SK-N-SH (cell line): Measurements from ENCODE around the gene TP53I13. TPM values are rescaled to one million over a fixed set of nuclear protein-coding genes. Genes with fewer than 3 reads are reported as not detected.

Experiments used
- CTCF ChIA-PET: fragments of 300-600, 350-600 bp; formaldehyde crosslinking; extraction: SDS; loops from one replicate; lab custom pipeline; 2021; lab: Yijun Ruan, JAX
- POLR2A ChIA-PET: fragments of 350-600 bp; sonication (Branson Sonifier 250); formaldehyde crosslinking; extraction: SDS; loops from one replicate; lab custom pipeline; 2020; ENCODE audit warnings: antibody characterized with exemption, inconsistent platforms; lab: Yijun Ruan, JAX
- DNase-seq: peaks from one replicate; pipeline ENCODE4 v3.0.0; 2012
- H2AFZ ChIP-seq: fragments of 200-600 bp; sonication (generic); 2 replicates; pipeline ENCODE4 v1.8.1; 2016; ENCODE audit warnings: antibody characterized with exemption, mild to moderate bottlenecking, low read depth
- H3F3A ChIP-seq: fragments of 200-600 bp; sonication (generic); replicated peaks from 2 replicates; pipeline ENCODE3; 2016; ENCODE audit warnings: antibody characterized with exemption, mild to moderate bottlenecking; ENCODE audit not compliant: insufficient read depth
- H3K27ac ChIP-seq, 2 experiments: fragments of 200-500 bp in 1 of 2; fragments of 200-600 bp in 1 of 2; sonication (Bioruptor generic) in 1 of 2; sonication (generic), shearing (Covaris generic) in 1 of 2; 2 replicates each; pipeline versions ENCODE4 v1.5.1 to v1.6.1; 2014 to 2016; ENCODE audit warnings: low read depth in 2 of 2, inconsistent platforms in 1 of 2, low read length in 1 of 2, mild to moderate bottlenecking in 1 of 2, mixed read lengths in 1 of 2
- H3K27me3 ChIP-seq: fragments of 200-600 bp; sonication (generic), shearing (Covaris generic); 2 replicates; pipeline ENCODE4 v1.6.1; 2016; ENCODE audit warnings: mixed run types; ENCODE audit not compliant: insufficient read depth
- H3K36me3 ChIP-seq, 2 experiments: fragments of 200-500 bp in 1 of 2; fragments of 200-600 bp in 1 of 2; sonication (Bioruptor generic) in 1 of 2; sonication (generic) in 1 of 2; replicated peaks in 1 of 2; 2 replicates each; pipeline versions ENCODE3 to v1.5.1; 2014 to 2016; ENCODE audit warnings: low read length in 1 of 2, mild to moderate bottlenecking in 1 of 2; ENCODE audit not compliant: insufficient read depth in 2 of 2, control insufficient read depth in 1 of 2
- H3K4me1 ChIP-seq, 2 experiments: fragments of 200-500 bp in 1 of 2; fragments of 200-600 bp in 1 of 2; sonication (Bioruptor generic) in 1 of 2; sonication (generic), shearing (Covaris generic) in 1 of 2; 2 replicates each; pipeline versions ENCODE4 v1.5.1 to v1.6.1; 2014 to 2016; ENCODE audit warnings: low read depth in 1 of 2, low read length in 1 of 2, mixed run types in 1 of 2; ENCODE audit not compliant: insufficient read depth in 2 of 2, control insufficient read depth in 1 of 2
- H3K4me2 ChIP-seq: fragments of 200-600 bp; sonication (generic), shearing (Covaris generic); 2 replicates; pipeline ENCODE4 v1.6.1; 2017; ENCODE audit warnings: mixed run types
- H3K4me3 ChIP-seq, 2 experiments: fragments of 200-500 bp in 1 of 2; fragments of 200-600 bp in 1 of 2; sonication (Bioruptor generic) in 1 of 2; sonication (generic), shearing (Covaris generic) in 1 of 2; 2 replicates each; pipeline versions ENCODE4 v1.5.1 to v1.8.1; 2014 to 2016; ENCODE audit warnings: low read depth in 2 of 2, inconsistent platforms in 1 of 2, low read length in 1 of 2, mild to moderate bottlenecking in 1 of 2, mixed read lengths in 1 of 2, moderate library complexity in 1 of 2
- H3K79me2 ChIP-seq: fragments of 200-600 bp; sonication (generic); 2 replicates; pipeline ENCODE4 v1.8.1; 2017; ENCODE audit warnings: mild to moderate bottlenecking; ENCODE audit not compliant: insufficient read depth
- H3K9ac ChIP-seq: fragments of 200-600 bp; sonication (generic); 2 replicates; pipeline ENCODE4 v1.6.1; 2017; ENCODE audit warnings: mixed run types
- H3K9me2 ChIP-seq: fragments of 200-600 bp; sonication (generic); 2 replicates; pipeline ENCODE4 v1.6.1; 2017; ENCODE audit warnings: mixed run types
- H3K9me3 ChIP-seq: fragments of 200-600 bp; sonication (generic); 2 replicates; pipeline ENCODE4 v1.6.1; 2017; ENCODE audit warnings: mixed run types, mild to moderate bottlenecking, moderate library complexity
- H4K20me1 ChIP-seq: fragments of 200-600 bp; sonication (generic); 2 replicates; pipeline ENCODE4 v1.6.1; 2017; ENCODE audit warnings: mild to moderate bottlenecking, mixed run types; ENCODE audit not compliant: insufficient read depth
- CTCF ChIP-seq: fragments of 200-600 bp; sonication (generic); IDR thresholded peaks from 2 replicates; pipeline ENCODE4 v1.6.1; 2017; ENCODE audit warnings: antibody characterized with exemption, mild to moderate bottlenecking, moderate library complexity
- GABPA ChIP-seq: IDR thresholded peaks from 2 replicates; pipeline ENCODE4 v1.4.0; 2012; ENCODE audit warnings: low read depth, mild to moderate bottlenecking
- MXI1 ChIP-seq: IDR thresholded peaks from 2 replicates; pipeline ENCODE4 v1.6.1; 2012; ENCODE audit warnings: mild to moderate bottlenecking, low read depth, low read length, improper control_type of control experiment
- NRF1 ChIP-seq: IDR thresholded peaks from 2 replicates; pipeline ENCODE4 v1.6.1; 2012; ENCODE audit warnings: low read depth, mild to moderate bottlenecking, low read length
- SMC3 ChIP-seq: IDR thresholded peaks from 2 replicates; pipeline ENCODE4 v1.6.1; 2012; ENCODE audit warnings: low read depth, low read length, improper control_type of control experiment
- WGBS: methylation state at CpG from one replicate; pipeline ENCODE4 v1.1.6; 2017; ENCODE audit warnings: low lambda C conversion rate; 5-methylcytosine and 5-hydroxymethylcytosine counted together
- polyA plus RNA-seq, 3 experiments: library from polyadenylated mRNA; depleted of rRNA; stranded (reverse); fragments of >200 nt; gene quantifications; 2 replicates each; pipeline ENCODE4 v1.2.3, GENCODE V29; 2012

The TP53I13 gene
- polyA plus RNA-seq, 1 of the 3 experiments (the other 2 are of a cell fraction): 39.2 TPM

GRCh38 chr17:29565643-29566472, 2.6 kb upstream of the TP53I13 start:
- peak overlapping the region; percentile 92 for H3K4me2 ChIP-seq
- 57% methylated on average over 13 of the region's 55 CpGs for WGBS
- H3K9me2 ChIP-seq: no peaks in the 10 kb centered on the region

GRCh38 chr17:29566473-29567303, 1.8 kb upstream of the TP53I13 start, which contains the start of gene ABHD15:
TSS of gene ABHD15 (minus strand) at chr17:29567037. CDS start at chr17:29566966, 71 bp downstream.
- Histone ChIP-seq H3K4me1 (peaks cover 8 to 14% of the 10 kb centered on the region in 2 experiments; a peak in 1 of 4 replicates), H3K27ac (peak within 1 kb of the TSS; percentile 29 to 77; a peak in 3 of 4 replicates), H3K9me3 (no peaks in the 10 kb centered on the region), H3K36me3 (peaks cover 4% of the 10 kb centered on the region in 2 experiments), H3K79me2 (peaks cover 10% of the 10 kb centered on the region; the same call in 1 of the 2 replicates), H3F3A (peaks cover 7% of the 10 kb centered on the region), H3K9ac (peak within 1 kb of the TSS; percentile 62), H2AFZ (peak within 1 kb of the TSS; percentile 97), H3K4me2 (peak within 1 kb of the TSS; percentile 92), H3K4me3 (peak within 1 kb of the TSS; percentile 76 to 81), H3K9me2 (no peaks in the 10 kb centered on the region), H4K20me1 (no peaks in the 10 kb centered on the region), H3K27me3 (no peaks in the 10 kb centered on the region)
- TF ChIP-seq NRF1: peak; percentile 36; the same call in 1 of the 2 replicates
- no peak for TF ChIP-seq CTCF
- under 1% methylated on average over 23 of the region's 94 CpGs for WGBS
- ChIA-PET POLR2A (interaction anchor here (0.6 to 0.9 kb wide), 2 partner anchors 10 to 26 kb away, joined by 3 read pairs; no protein-coding TSS in a partner anchor), CTCF (interaction anchor here (0.8 to 11.6 kb wide), 16 partner anchors 8 to 420 kb away, joined by 3 to 166 read pairs (median 4); partner anchors contain the start of genes ANKRD13B and GIT1)
- DNase-seq: peak; percentile 83

More at GRCh38 chr17:29565643-29566472, 2.6 kb upstream of the TP53I13 start:
- Histone ChIP-seq H3K4me3 (peak overlapping the region; percentile 64 to 76), H3F3A (peaks cover 7% of the 10 kb centered on the region), H2AFZ (peak overlapping the region; percentile 63; the same call in 1 of the 2 replicates), H3K27ac (no peak overlapping the region), H3K4me1 (peaks cover 8 to 14% of the 10 kb centered on the region in 2 experiments; a peak in 1 of 4 replicates), H4K20me1 (no peaks in the 10 kb centered on the region), H3K9me3 (no peaks in the 10 kb centered on the region), H3K79me2 (peaks cover 10% of the 10 kb centered on the region; the same call in 1 of the 2 replicates), H3K9ac (0 out of 2 replicates have a peak overlapping the region, but pooled peaks have one; percentile 48), H3K27me3 (no peaks in the 10 kb centered on the region), H3K36me3 (peaks cover 4% of the 10 kb centered on the region in 2 experiments)
- no peak for TF ChIP-seq GABPA
- TF ChIP-seq SMC3: no peak
- no peak for TF ChIP-seq MXI1
- peak; percentile 19; the same call in 1 of the 2 replicates for TF ChIP-seq CTCF
- ChIA-PET POLR2A (no interaction called here), CTCF (interaction anchor here (0.7 to 11.6 kb wide), 8 partner anchors 9 to 234 kb away, joined by 3 to 166 read pairs (median 6); partner anchors contain the start of gene GIT1)
- DNase-seq: peak; percentile 64
